ENCODE results near the gene BRD3OS. TPM values are rescaled to one million over a fixed set of nuclear protein-coding genes. Genes with fewer than 3 reads are reported as not detected.
"Not testable (repeated sequence)": the region's sequence is repeated elsewhere in the genome, so short reads cannot be mapped to it uniquely, and the experiment has no call there.

The BRD3OS gene
- total and polyA plus RNA-seq, 9 donors = 14.5 to 28.1 (median 21.1) TPM

GRCh38 chr9:133987946-133988665, 37.2 kb upstream of the BRD3OS start:
- DNase-seq = peak in 1 of 5 donors; percentile 6
- Histone ChIP-seq H3K27ac (no peak overlapping the region), H3K4me1 (ENCODE audit: insufficient read depth) (peaks cover 2% of the 10 kb centered on the region), H3K9me3 (no peaks in the 10 kb centered on the region), H3K27me3 (no peaks in the 10 kb centered on the region), H3K4me3 (no peak overlapping the region), H3K36me3 (no peaks in the 10 kb centered on the region)
- 85 to 88% (median 87%) methylated on average over 16 of the region's 16 CpGs for WGBS, 3 donors
- intact Hi-C loops (cut with DNase I) = no loop called here
- TF ChIP-seq EP300 (IDR thresholded peaks at IDR 0.05) (no peak), CTCF (IDR thresholded peaks at IDR 0.05) (no peak), POLR2A (IDR thresholded peaks at IDR 0.05) (no peak)

GRCh38 chr9:133988771-133989170, 36.5 kb upstream of the BRD3OS start:
- H3K4me1 ChIP-seq (ENCODE audit: insufficient read depth); H3K9me3 ChIP-seq; intact Hi-C loops (cut with DNase I); H3K4me3 ChIP-seq; H3K27ac ChIP-seq; H3K36me3 ChIP-seq; H3K27me3 ChIP-seq: not testable (repeated sequence)
- peak in 1 of 5 donors; percentile 20 for DNase-seq
- WGBS, 3 donors = 87 to 90% (median 90%) methylated on average over 14 of the region's 14 CpGs

- no peak overlapping the region for H3K27ac ChIP-seq
- intact Hi-C loops (cut with DNase I) = no loop called here
- TF ChIP-seq CTCF (IDR thresholded peaks at IDR 0.05) = no peak
- no peak for TF ChIP-seq EP300 (IDR thresholded peaks at IDR 0.05)
- no peak for TF ChIP-seq POLR2A (IDR thresholded peaks at IDR 0.05)
- H3K27me3 ChIP-seq = no peaks in the 10 kb centered on the region
- DNase-seq = peak in 1 of 5 donors; percentile 16
- no peaks in the 10 kb centered on the region for H3K9me3 ChIP-seq
- 85 to 87% (median 87%) methylated on average over 24 of the region's 24 CpGs for WGBS, 3 donors
- H3K36me3 ChIP-seq = no peaks in the 10 kb centered on the region
- no peak overlapping the region for H3K4me3 ChIP-seq
- peaks cover 6% of the 10 kb centered on the region for H3K4me1 ChIP-seq (ENCODE audit: insufficient read depth)
Measured at GRCh38 chr9:133989625-133990365, 35.5 kb upstream of the BRD3OS start.

GRCh38 chr9:133990366-133991213, 34.7 kb upstream of the BRD3OS start:
- no peaks in the 10 kb centered on the region for H3K9me3 ChIP-seq
- no peaks in the 10 kb centered on the region for H3K27me3 ChIP-seq
- no peak for TF ChIP-seq CTCF (IDR thresholded peaks at IDR 0.05)
- TF ChIP-seq POLR2A (IDR thresholded peaks at IDR 0.05) = no peak
- TF ChIP-seq EP300 (IDR thresholded peaks at IDR 0.05) = no peak
- WGBS, 3 donors = 38 to 40% (median 39%) methylated on average over 29 to 31 of the region's 31 CpGs
- H3K4me1 ChIP-seq (ENCODE audit: insufficient read depth) = peaks cover 6% of the 10 kb centered on the region
- peak overlapping the region; percentile 66 for H3K4me3 ChIP-seq
- H3K36me3 ChIP-seq = no peaks in the 10 kb centered on the region
- intact Hi-C loops (cut with DNase I) = no loop called here
- H3K27ac ChIP-seq = no peak overlapping the region
- DNase-seq = peak in 4 of 5 donors; percentile 37 to 54 (median 42)

Measured in ovary (tissue), 9 donors.